Measurements from ENCODE around the gene CLIC5.

Gene CLIC5

DNA sequence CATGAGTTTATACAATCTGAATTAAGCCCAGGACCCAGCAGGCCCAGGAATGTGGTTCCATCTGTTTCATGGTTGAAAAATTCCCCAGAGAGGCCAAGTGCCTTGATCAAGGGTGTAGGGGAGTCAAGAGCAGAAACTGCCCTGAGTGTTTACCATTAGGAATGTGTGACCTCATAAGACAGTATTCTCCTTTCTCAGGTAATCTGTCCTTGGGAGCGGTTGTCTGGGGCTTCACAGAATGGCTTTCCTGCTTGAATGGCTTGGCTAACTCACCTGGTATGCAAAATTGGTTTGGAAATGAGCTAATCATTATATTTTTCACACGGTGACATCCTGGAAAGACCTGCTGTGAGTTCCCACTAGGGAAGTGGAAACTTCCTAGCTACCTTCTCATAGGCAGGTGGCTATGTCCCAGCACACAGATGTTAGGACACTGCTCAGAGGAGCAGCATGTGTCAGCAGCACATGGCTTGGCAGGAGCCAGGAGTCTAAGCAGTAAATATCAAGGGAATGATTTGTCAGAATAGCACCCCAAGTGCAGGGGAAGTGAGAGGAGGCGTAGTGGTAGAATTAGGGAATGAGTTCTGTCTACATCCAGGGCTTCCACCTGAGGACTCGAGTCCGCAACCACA, 17.7 kb downstream of the CLIC5 start:
- no peak for DNase-seq (ENCODE audit: low spot score)

DNA sequence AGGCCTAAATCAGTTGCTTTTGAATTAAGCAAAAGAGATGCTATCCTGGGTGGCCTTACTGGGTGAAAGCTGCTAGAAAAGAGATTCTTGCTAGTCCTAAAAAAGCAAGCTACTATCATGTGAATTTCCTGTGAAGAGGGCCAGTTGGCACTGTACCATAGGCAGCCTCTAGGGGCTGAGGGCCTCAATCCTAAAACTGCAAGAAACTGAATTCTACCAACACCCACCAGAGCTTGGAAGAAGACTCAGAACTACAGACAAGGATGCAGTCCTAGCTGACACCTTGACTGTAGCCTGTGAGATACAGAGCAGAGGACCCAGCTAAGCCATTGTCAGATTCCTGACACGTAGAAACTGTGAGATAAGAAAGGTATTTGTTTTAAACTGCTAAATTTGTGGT, 24.5 kb downstream of the CLIC5 start:
- no peak for DNase-seq (ENCODE audit: low spot score)

GRCh38 chr6:45990162-45990561, 25.5 kb downstream of the CLIC5 start:
- no peak for DNase-seq (ENCODE audit: low spot score)

DNA sequence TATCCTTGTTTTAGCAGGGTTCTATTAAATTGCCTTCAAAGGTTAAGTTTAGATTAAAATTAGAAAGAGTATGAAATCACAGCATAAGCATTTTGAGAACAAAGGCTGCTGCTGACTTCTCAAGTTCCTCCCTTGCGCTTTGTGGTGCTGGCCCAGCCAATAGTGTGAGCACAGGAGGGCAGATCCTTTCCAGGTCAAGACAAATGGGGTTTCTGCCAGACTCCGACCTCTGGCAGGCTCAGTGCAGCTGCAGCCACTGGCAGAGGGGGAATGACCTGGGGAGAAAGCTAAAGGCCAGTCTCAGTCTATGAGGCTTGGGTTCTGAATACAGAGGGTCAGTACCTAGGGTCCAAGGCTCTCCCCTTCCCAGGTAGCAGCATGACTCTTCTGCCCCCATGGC, 27.0 kb downstream of the CLIC5 start:
- no peak for DNase-seq (ENCODE audit: low spot score)

DNA sequence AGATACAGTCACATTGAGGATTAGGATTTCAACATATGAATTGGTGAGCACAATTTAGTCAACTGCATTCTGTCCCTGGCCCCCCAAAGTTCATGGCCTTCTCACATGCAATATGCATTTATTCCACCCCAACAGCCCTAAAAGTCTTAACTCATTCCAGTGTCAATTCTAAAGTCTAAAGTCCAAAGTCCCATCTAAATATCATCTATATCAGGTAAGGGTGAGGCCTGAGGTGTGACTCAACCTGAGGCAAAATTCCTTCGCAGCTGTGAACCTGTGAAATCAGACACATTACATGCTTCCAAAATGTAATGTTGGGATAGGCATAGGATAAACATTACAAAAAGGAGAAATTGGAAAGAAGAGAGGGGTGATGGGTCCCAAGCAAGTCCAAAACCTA, 27.8 kb downstream of the CLIC5 start:
- DNase-seq (ENCODE audit: low spot score): no peak

DNA sequence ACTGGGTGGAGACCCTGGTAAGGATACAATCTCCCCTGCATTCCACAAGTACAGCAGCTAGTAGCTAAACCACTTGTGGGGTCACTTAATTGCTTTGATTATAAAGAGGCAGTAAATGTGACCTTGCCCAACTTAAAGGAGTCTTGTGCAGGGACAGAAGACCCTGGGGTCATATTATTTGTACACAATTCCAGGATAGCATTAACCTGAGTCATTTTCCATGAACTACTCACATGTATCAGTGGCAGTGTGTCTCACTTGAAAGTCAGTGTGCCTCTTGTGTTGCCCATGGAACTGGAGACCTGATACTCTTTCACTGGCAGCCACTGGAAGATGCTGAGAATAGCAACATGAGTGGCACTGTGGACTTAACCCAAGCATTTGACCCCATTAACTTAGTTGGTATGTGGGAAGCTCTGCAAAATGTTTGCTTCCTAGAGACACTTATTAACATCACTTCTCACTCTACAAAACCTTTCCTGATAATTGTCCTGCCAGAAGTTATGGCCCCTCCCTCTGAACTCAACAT, 28.9 kb downstream of the CLIC5 start:
- no peak for DNase-seq (ENCODE audit: low spot score)

- DNase-seq (ENCODE audit: low spot score): no peak
Observed at GRCh38 chr6:45984788-45985425, 30.8 kb downstream of the CLIC5 start.

DNA sequence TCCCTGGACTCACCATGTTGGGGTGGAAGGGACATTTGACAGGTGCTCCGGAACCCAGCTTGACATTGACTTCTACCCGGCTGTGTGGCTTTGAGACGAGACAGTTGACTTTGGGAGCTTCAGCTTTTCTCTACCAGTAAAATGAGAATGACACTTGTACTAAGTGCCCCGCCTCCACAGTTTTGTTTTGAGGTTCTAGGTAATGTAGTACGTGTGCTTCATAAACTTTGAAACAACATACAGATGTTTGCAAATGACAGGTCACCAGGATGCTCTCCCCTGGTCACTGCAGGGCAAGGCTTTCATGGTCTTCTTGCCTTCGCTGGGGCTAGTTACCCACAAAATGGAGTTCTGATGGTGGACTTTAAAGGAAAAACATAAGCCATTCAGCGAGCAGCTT, 31.3 kb downstream of the CLIC5 start:
- DNase-seq (ENCODE audit: low spot score): no peak

- DNase-seq (ENCODE audit: low spot score): no peak
Observed at GRCh38 chr6:45983062-45983461, 32.6 kb downstream of the CLIC5 start.

DNA sequence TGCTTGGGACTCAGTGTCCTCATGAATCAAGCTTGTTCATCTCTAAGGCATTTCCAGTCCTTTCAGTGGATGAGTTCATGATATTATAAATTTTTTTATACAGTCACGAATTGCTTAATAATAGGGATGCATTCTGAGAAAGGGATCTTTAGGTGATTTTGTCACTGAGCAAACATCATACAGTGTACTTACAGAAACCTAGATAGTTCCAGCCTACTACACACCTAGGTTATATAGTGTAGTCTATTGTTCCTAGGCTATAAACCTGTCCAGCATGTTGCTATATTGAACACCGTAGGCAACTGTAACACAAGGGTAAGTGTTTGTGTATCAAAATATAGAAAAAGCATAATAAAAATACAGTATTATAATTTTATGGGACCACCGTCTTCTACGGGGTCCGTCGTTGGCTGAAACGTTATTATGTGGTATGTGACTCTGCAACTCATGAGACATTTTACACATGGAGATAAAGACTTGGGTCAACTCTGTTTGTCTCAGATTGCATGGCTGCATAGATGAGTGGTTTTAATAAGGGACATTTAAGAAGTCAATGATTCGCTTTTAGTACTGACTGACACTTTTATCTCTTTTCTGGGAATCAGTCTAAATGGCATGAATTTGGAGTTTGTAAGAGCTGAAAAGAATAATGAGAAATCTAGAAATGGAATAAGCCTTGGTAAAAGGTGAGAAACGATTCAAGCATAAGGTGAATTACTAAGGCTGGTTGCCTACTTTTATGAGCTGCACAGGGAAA, 33.2 kb downstream of the CLIC5 start:
- no peak for DNase-seq (ENCODE audit: low spot score)

DNA sequence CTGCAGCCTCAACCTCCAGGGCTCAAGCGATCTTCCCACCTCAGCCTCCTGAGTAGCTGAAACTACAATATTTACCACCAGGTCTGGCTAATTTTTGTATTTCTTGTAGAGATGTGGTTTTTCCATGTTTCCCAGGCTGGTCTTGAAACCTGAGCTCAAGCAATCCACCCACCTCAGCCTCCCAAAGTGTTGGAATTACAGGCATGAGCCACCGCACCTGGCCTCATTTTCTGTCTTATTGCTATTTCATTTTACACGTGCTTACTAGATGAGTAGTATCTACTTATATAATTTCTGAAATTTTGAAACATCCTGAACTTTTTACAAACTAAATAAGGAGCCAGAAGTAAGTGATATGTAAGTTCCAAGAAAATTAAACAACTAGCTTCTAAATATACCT, 34.6 kb downstream of the CLIC5 start:
- no peak for DNase-seq (ENCODE audit: low spot score)

DNA sequence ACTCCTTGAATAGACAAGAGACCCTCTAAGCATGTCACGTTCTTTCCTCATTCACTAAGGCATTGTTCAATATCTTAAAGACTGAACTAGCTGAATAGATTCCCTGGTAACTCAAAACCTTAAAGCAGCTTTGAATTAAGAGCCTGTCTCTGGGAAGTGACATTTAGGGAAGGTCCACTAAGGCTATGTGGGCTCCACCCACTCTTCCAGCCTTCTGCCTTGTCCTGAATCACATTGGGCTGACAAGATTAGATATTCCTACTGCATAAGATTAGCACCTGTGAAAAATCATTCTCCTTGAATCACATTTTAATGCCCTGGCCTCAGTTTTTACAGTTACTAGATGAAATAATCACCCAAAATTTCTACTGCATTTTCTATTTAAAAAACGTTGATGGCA, 36.3 kb downstream of the CLIC5 start:
- no peak for DNase-seq (ENCODE audit: low spot score)

- DNase-seq (ENCODE audit: low spot score): no peak
Observed at GRCh38 chr6:45974596-45974995, 41.1 kb downstream of the CLIC5 start.

DNA sequence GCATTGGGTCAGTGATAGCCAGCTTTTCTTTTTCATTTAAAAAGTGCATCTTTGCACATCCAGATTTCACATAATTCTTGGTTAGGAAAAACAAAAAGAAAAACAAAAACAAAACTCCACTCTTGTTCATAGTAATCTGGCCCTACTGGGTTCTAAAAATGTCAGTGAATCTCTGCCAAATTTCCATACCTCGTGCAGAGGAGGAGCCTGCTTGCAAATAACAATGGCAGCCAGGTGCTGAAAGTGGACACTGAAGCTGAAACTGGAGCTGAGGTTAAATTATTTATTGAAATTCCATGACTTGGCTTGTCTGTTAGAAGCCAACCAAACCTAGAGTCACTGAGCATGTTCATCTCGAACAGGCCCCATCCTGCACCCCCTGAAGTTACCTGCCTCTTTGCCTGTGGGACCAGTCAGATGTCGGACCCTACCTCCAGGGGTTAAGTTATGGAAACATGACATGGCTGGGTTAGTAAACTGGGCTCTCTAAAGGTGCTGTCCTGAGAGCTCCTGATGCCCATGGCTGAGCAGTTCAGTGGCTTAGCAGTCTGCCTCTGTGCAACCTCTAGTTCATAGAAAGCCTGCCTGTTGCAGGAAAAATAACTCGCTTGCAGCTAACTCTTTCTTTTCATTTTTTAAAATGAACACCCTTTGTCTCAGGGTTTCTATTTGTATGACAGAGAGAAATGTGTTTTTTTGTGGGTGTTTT, 42.7 kb downstream of the CLIC5 start:
- no peak for DNase-seq (ENCODE audit: low spot score)

GRCh38 chr6:45971287-45971686, 44.4 kb downstream of the CLIC5 start:
- DNase-seq (ENCODE audit: low spot score): no peak

DNA sequence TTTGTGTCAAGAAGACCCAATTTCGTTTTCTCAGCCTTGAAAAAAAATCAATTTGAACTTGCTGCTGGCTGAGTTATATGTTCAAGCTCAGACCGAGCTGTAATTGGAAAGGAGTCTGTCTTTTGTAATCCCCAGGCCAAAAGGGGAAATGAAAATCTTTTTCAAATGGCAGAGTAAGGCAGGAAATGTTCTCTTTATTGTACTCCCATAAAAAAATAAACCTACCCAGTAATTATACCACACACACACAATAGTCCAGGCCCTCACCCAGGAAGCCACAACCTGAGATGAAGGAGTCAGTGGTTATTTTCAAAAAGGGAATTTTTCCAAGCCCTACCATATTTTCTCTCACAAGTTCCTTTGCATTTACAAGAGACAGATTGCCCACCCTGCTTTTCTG, 45.3 kb downstream of the CLIC5 start:
- no peak for DNase-seq (ENCODE audit: low spot score)

GRCh38 chr6:45969883-45970282, 45.8 kb downstream of the CLIC5 start:
- no peak for DNase-seq (ENCODE audit: low spot score)

GRCh38 chr6:45969026-45969425, 46.6 kb downstream of the CLIC5 start:
- DNase-seq (ENCODE audit: low spot score): no peak

DNA sequence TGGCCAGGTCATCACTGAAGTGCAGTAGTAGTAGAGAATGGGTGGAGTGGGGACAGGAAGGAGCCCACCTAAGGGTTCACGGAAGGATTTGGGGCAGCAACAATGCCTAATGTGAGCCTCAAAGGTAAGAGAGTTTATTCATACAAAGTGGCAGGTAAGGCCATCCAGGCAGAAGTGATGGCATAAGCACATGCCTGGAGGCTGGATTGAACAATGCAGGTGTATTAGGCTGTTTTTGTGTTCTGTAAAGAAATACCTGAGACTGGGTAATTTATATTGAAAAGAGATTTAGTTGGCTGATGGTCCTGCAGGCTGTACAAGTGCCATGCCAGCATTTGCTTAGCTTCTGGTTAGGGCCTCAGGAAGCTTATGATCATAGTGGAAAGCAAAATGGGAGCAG, 48.3 kb downstream of the CLIC5 start:
- DNase-seq (ENCODE audit: low spot score): no peak

DNA sequence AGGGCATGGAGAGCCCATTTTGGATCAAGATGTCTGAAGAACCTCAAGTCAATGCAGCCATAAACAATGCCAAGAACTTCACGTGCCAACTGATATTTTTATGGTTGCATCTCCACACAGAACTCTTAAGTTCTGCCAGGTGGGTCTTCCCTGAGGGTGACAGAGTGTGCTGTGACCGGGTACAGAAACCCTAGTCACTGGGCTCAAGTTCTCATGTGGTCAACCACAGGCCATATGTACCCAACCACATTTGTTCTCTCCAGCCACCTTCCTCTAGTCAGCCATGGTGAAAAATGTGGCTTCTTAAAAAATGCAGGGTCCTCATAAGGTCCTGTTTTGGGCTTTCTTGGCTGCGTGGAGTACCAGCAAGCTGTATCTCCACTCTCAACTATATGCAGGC, 48.9 kb downstream of the CLIC5 start:
- no peak for DNase-seq (ENCODE audit: low spot score)

DNA sequence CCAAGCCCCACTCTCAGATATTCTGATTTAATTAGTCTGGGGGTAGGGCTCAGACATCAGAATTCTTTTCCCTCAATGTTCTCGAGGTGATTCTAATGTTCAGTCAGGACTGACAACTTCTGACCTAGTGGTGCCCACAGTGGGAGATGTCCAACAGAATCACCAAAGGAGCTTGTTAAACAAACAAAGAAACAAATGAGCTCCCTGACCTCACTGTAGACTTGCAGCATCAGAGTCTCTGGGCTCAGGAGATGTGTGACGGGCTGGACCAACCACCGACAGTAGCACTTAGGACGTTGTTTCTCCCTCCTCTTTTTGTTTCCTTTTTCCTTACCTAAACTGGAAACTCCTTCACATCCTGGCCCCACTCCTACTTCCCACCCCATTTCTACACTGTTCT, 49.3 kb downstream of the CLIC5 start:
- no peak for DNase-seq (ENCODE audit: low spot score)

- DNase-seq (ENCODE audit: low spot score): no peak
Observed at GRCh38 chr6:45965792-45966191, 49.9 kb downstream of the CLIC5 start.

GRCh38 chr6:45965007-45965406, 50.7 kb downstream of the CLIC5 start:
- DNase-seq (ENCODE audit: low spot score): no peak
